Right lobe of liver (tissue), 4 donors: Measurements from ENCODE around the gene SPN.

ENCODE experiments used
- POLR2A ChIP-seq: fragments of 450-650 bp; IDR thresholded peaks from one replicate; pipeline ENCODE4 v1.6.1; 2017; ENCODE audit warnings: antibody characterized with exemption, mild to moderate bottlenecking
- TF ChIP-seq, protein P1 (sequence below), 4 donors: fragments of 200-600 bp in 3 of 4; fragments of 450-650 bp in 1 of 4; IDR thresholded peaks; one replicate each; pipeline versions ENCODE4 v1.5.1 to v1.8.0; 2016 to 2022; ENCODE audit warnings: antibody characterized with exemption in 4 of 4, mild to moderate bottlenecking in 2 of 4
- donor health status: DM: no; HTN: no; CAD: no.
- donor health status: DM: no; HTN: no; CAD: no.
- donor health status: DM: no; HTN: yes; CAD: no.

GRCh38 chr16:29646947-29647346, 16.1 kb upstream of the SPN start:
- TF ChIP-seq POLR2A: no peak
- TF ChIP-seq, protein P1, sequence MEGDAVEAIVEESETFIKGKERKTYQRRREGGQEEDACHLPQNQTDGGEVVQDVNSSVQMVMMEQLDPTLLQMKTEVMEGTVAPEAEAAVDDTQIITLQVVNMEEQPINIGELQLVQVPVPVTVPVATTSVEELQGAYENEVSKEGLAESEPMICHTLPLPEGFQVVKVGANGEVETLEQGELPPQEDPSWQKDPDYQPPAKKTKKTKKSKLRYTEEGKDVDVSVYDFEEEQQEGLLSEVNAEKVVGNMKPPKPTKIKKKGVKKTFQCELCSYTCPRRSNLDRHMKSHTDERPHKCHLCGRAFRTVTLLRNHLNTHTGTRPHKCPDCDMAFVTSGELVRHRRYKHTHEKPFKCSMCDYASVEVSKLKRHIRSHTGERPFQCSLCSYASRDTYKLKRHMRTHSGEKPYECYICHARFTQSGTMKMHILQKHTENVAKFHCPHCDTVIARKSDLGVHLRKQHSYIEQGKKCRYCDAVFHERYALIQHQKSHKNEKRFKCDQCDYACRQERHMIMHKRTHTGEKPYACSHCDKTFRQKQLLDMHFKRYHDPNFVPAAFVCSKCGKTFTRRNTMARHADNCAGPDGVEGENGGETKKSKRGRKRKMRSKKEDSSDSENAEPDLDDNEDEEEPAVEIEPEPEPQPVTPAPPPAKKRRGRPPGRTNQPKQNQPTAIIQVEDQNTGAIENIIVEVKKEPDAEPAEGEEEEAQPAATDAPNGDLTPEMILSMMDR (IDR thresholded peaks at IDR 0.05): no peak
